Measurements from ENCODE around the gene SPACA6. TPM values are rescaled to one million over a fixed set of nuclear protein-coding genes. Genes with fewer than 3 reads are reported as not detected.
"Not testable (repeated sequence)": the region's sequence is repeated elsewhere in the genome, so short reads cannot be mapped to it uniquely, and the experiment has no call there.

SPACA6 gene
- 1 to 10 TPM; 2.7 to 3.0 TPM for total RNA-seq

- H3K4me3 Mint-ChIP-seq: no peak within 1 kb of the TSS
- H3K27me3 Mint-ChIP-seq: peaks cover 25 to 30% of the 10 kb centered on the region in 2 donors
- ATAC-seq (no peak), DNase-seq (ENCODE audit: low spot score) (no peak)
- peaks cover 7 to 10% of the 10 kb centered on the region in 2 donors for H3K4me1 Mint-ChIP-seq (ENCODE audit: low read depth in 2 of 2)
- no peaks in the 10 kb centered on the region for H3K9me3 Mint-ChIP-seq
- H3K27ac Mint-ChIP-seq: no peak within 1 kb of the TSS
- H3K36me3 Mint-ChIP-seq: no peaks in the 10 kb centered on the region
These were observed at the start of gene SPACA6 for GRCh38 chr19:51693260-51693659. SPACA6 (plus strand) TSS chr19:51693330; CDS start chr19:51693527, 197 bp downstream.

DNA sequence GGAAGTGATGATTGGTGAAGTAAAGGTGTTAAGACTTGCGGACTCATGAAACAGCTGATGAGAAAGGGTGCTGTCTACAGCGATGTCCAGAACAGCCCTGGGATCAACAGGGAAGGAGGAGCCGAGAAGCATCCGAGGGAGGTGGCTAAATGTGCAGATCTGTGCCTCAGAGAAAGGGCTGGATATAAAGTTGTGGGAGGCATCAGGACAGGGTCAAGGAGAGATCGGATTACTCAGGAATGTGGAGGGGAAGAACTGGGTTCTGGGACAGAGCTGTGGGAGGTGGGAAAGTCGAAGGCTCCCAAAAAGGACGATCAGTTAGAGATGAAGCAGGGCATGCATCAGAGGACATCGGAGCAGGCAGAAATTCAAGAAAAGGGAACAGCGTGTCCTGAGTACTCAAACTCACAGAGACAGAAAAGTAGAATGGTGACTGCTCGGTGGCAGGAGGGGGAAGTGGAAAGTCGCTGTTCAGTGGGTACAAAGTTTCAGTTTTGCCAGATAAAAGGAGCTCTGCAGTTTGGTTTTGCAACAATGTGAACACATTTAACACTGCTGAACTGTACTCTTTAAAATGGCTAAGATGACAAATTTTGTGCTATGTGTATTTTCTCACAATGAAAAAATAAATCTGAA lies 48.4 kb upstream of the SPACA6 start:
- H3K4me1 Mint-ChIP-seq (ENCODE audit: low read depth in 2 of 2): no peaks in the 10 kb centered on the region
- ATAC-seq (no peak), DNase-seq (ENCODE audit: low spot score) (no peak)
- H3K27ac Mint-ChIP-seq: no peak overlapping the region
- H3K9me3 Mint-ChIP-seq: no peaks in the 10 kb centered on the region
- no peaks in the 10 kb centered on the region for H3K36me3 Mint-ChIP-seq
- peak overlapping the region; percentile 54 for H3K4me3 Mint-ChIP-seq
- H3K27me3 Mint-ChIP-seq: peaks cover 34 to 38% of the 10 kb centered on the region in 2 donors

DNA sequence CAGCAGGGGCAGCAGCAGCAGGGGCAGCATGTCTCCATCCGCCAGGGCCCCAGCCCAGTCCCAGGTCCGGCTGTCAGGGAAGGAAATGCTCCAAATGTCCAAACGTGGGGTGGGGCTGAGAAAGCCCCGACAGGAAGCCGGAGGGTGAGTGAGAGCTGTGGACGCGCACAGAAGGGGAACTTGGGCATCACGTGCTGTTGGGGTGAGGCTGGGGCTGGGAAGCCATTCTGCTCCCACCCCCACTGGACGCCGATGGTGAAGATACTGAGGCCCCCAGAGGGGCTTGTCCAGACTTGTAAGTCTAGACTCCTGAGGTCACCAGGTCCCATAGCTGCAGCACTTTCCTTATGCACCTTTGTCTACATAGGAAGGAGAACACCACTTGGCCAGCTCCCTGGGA lies 46.4 kb upstream of the SPACA6 start, which contains the start of gene SIGLEC14:
Gene SIGLEC14, minus strand, starts transcription at position 96 of the 400 bp plus-strand sequence. Its CDS starts 66 bp downstream, at position 30.
- H3K27me3 Mint-ChIP-seq: peaks cover 28 to 45% of the 10 kb centered on the region in 2 donors
- not testable (repeated sequence) for H3K4me1 Mint-ChIP-seq (ENCODE audit: low read depth in 2 of 2); H3K36me3 Mint-ChIP-seq; H3K9me3 Mint-ChIP-seq; H3K27ac Mint-ChIP-seq; DNase-seq (ENCODE audit: low spot score); H3K4me3 Mint-ChIP-seq
- peak in 1 of 2 donors; percentile 13 for ATAC-seq

GRCh38 chr19:51647318-51647717 lies 45.8 kb upstream of the SPACA6 start:
- Mint-ChIP-seq H3K4me1 (ENCODE audit: low read depth in 2 of 2) (no peaks in the 10 kb centered on the region), H3K9me3 (no peaks in the 10 kb centered on the region), H3K36me3 (no peaks in the 10 kb centered on the region), H3K27me3 (peaks cover 28 to 50% of the 10 kb centered on the region in 2 donors), H3K27ac (no peak overlapping the region), H3K4me3 (no peak overlapping the region)
- DNase-seq (ENCODE audit: low spot score) (no peak), ATAC-seq (no peak)

DNA sequence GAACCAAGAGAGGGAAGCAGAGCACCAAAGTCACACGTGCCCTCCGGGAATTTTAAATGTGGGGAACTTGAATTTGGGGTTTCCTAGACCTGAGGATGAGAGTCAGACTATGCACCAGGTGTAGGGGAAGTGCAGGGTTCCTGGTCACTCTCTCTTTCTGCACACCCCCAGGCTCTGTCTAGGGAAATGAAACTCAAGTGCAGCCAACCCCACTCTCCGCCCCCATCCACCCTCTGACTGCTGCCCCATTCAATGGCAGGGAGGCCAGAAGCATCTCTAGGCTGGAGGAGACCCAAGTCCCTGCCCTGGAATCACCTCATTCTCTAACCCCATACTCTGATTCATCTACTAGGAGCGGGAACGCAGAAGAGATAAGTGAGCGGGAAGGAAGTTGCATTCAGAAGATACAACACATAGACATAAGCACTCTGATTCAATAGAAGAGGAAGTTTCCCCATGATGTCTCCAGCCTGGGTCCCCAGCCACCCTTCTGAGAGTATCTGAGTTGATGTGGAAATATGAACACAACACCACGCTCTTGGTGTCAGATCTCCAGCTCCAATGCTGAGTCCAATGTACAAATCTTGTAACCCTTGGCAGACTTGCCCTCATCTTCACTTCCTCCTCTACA lies 41.8 kb upstream of the SPACA6 start:
- no peaks in the 10 kb centered on the region for H3K9me3 Mint-ChIP-seq
- DNase-seq (ENCODE audit: low spot score) (no peak), ATAC-seq (peak in 1 of 2 donors; percentile 11)
- H3K36me3 Mint-ChIP-seq: no peaks in the 10 kb centered on the region
- no peak overlapping the region for H3K27ac Mint-ChIP-seq
- H3K4me1 Mint-ChIP-seq (ENCODE audit: low read depth in 2 of 2): no peaks in the 10 kb centered on the region
- peaks cover 19 to 61% of the 10 kb centered on the region in 2 donors for H3K27me3 Mint-ChIP-seq
- no peak overlapping the region for H3K4me3 Mint-ChIP-seq

DNA sequence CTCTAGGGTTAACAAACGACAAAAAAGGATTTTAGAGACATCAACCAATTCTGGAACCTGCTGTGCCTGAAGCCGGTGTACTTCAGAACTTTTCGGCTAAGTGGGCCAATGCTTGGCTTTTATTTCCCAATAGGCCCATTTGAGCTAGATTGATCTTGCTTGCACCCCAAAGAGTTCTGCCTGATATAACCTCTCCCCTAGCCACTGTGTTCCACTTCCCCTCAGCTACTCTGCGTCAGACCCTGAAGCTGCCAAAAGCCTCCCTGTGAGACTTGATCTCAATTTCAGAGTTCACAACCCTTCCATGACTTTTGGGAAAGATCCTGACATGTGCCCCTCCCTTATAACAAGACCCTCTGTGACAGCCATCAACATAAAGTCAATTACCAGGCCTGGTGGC lies 40.9 kb upstream of the SPACA6 start:
- DNase-seq (ENCODE audit: low spot score): no peak
- H3K27ac Mint-ChIP-seq: no peak overlapping the region
- peaks cover 24 to 69% of the 10 kb centered on the region in 2 donors for H3K27me3 Mint-ChIP-seq

DNA sequence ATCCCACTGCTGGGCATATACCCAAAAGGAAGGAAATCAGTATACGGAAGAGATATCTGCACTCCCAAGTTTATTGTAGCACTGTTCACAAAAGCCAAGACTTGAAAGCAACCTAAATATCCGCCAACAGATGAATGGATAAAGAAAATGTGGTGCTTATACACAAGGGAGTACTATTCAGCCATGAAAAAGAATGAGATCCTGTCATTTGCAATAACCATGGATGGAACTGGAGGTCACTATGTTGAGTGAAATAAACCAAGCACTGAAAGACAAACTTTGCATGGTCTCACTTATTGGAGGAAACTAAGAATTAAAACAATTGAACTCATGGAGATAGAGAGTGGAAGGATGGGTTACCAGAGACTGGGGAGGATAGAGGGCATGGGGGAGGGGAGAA lies 40.0 kb upstream of the SPACA6 start:
- Mint-ChIP-seq H3K27ac (no peak overlapping the region), H3K4me1 (ENCODE audit: low read depth in 2 of 2) (peaks cover 5 to 7% of the 10 kb centered on the region in 2 donors), H3K27me3 (peaks cover 24 to 71% of the 10 kb centered on the region in 2 donors), H3K36me3 (no peaks in the 10 kb centered on the region), H3K9me3 (no peaks in the 10 kb centered on the region), H3K4me3 (no peak overlapping the region)
- ATAC-seq: no peak
- no peak for DNase-seq (ENCODE audit: low spot score)

More for the DNA sequence above, 40.9 kb upstream of the SPACA6 start:
- H3K4me1 Mint-ChIP-seq (ENCODE audit: low read depth in 2 of 2): peaks cover 5 to 7% of the 10 kb centered on the region in 2 donors
- H3K9me3 Mint-ChIP-seq: no peaks in the 10 kb centered on the region
- ATAC-seq: no peak
- no peaks in the 10 kb centered on the region for H3K36me3 Mint-ChIP-seq
- H3K4me3 Mint-ChIP-seq: no peak overlapping the region

DNA sequence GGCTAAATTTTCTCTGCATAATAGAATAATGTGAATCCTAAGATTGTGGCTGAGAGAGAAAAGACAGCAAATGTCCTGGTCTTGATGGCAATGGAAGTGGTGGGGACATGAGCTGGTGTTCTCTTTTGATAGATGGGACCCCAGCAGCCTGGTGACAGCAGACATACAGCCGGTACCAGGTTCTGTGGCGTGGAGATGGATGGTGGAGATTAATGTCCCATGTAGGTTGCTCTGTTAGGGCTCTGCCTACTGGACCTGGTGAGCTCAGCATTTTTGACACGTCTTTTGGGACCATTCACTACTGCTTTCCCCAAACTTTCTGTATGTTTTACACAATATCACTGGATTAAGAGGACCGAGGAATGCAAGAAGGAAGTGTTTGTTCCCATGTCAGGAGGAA lies 38.3 kb upstream of the SPACA6 start:
- H3K4me3 Mint-ChIP-seq: no peak overlapping the region
- ATAC-seq (no peak), DNase-seq (ENCODE audit: low spot score) (no peak)
- peaks cover 5 to 7% of the 10 kb centered on the region in 2 donors for H3K4me1 Mint-ChIP-seq (ENCODE audit: low read depth in 2 of 2)
- no peaks in the 10 kb centered on the region for H3K36me3 Mint-ChIP-seq
- H3K27me3 Mint-ChIP-seq: peaks cover 21 to 55% of the 10 kb centered on the region in 2 donors
- H3K9me3 Mint-ChIP-seq: no peaks in the 10 kb centered on the region
- H3K27ac Mint-ChIP-seq: no peak overlapping the region

- ATAC-seq (no peak), DNase-seq (ENCODE audit: low spot score) (no peak)
- Mint-ChIP-seq H3K27me3 (peaks cover 34 to 39% of the 10 kb centered on the region in 2 donors), H3K4me3 (no peak overlapping the region), H3K4me1 (ENCODE audit: low read depth in 2 of 2) (peaks cover 5 to 7% of the 10 kb centered on the region in 2 donors), H3K36me3 (no peaks in the 10 kb centered on the region), H3K9me3 (no peaks in the 10 kb centered on the region), H3K27ac (no peak overlapping the region)
These were observed 32.0 kb upstream of the SPACA6 start for GRCh38 chr19:51660975-51661600.

- no peak overlapping the region for H3K4me3 Mint-ChIP-seq
- peak in 1 of 2 donors; percentile 57 for ATAC-seq
- H3K27ac Mint-ChIP-seq: no peak overlapping the region
- no peaks in the 10 kb centered on the region for H3K36me3 Mint-ChIP-seq
- no peaks in the 10 kb centered on the region for H3K9me3 Mint-ChIP-seq
- H3K27me3 Mint-ChIP-seq: peaks cover 30 to 34% of the 10 kb centered on the region in 2 donors
- DNase-seq (ENCODE audit: low spot score): no peak
- H3K4me1 Mint-ChIP-seq (ENCODE audit: low read depth in 2 of 2): no peaks in the 10 kb centered on the region
These were observed 29.5 kb upstream of the SPACA6 start for GRCh38 chr19:51663650-51664049.

DNA sequence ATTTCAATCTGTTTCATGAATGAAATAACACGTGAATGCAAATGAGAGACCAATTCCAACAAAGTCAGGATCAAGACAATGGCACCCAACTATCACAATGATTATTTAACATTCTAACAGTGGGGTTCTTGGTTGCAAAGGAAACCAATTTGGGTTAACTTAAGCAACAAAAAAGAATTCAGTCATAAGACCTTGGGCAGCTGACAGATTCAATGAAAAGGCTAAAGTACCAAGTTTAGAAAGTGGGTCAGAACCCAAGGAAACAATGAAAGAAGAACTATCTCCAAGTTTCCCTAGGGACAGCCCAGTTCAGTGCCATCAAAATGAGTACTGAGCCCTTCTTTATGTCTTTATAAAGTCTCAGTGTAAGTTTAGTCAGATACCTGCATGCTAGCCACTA lies 29.0 kb upstream of the SPACA6 start:
- ATAC-seq (no peak), DNase-seq (ENCODE audit: low spot score) (no peak)
- H3K27me3 Mint-ChIP-seq: peaks cover 30 to 34% of the 10 kb centered on the region in 2 donors
- H3K36me3 Mint-ChIP-seq: no peaks in the 10 kb centered on the region
- no peaks in the 10 kb centered on the region for H3K4me1 Mint-ChIP-seq (ENCODE audit: low read depth in 2 of 2)
- no peak overlapping the region for H3K27ac Mint-ChIP-seq
- H3K9me3 Mint-ChIP-seq: no peaks in the 10 kb centered on the region
- no peak overlapping the region for H3K4me3 Mint-ChIP-seq

GRCh38 chr19:51664997-51665396 lies 28.1 kb upstream of the SPACA6 start:
- DNase-seq (ENCODE audit: low spot score): no peak
- no peak for ATAC-seq
- Mint-ChIP-seq H3K36me3 (no peaks in the 10 kb centered on the region), H3K4me1 (ENCODE audit: low read depth in 2 of 2) (no peaks in the 10 kb centered on the region), H3K27ac (no peak overlapping the region), H3K9me3 (no peaks in the 10 kb centered on the region), H3K4me3 (no peak overlapping the region), H3K27me3 (peaks cover 30 to 33% of the 10 kb centered on the region in 2 donors)

DNA sequence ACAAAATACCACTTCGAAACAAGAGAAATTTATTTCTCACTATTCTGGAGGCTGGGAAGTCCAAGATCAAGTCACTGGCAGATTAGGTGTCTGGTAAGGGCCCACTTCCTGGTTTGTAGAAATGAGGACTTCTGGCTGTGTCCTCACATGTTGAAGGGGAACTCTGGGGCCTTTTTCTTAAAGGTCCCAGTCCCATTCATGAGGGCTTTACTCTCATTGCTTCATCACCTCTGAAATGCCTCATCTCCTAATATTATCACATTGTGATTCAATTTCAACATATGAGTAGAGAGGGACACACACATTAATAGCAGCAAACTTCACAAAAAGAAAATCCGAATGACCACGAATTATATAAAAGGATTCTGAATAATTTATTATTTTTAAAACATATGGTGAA lies 24.9 kb upstream of the SPACA6 start:
- Mint-ChIP-seq H3K27me3 (peaks cover 14 to 20% of the 10 kb centered on the region in 2 donors), H3K4me3 (no peak overlapping the region), H3K9me3 (no peaks in the 10 kb centered on the region), H3K36me3 (no peaks in the 10 kb centered on the region), H3K4me1 (ENCODE audit: low read depth in 2 of 2) (no peaks in the 10 kb centered on the region), H3K27ac (no peak overlapping the region)
- DNase-seq (ENCODE audit: low spot score) (no peak), ATAC-seq (no peak)

All from natural killer cell treated with Interleukin-12 subunit alpha and Interleukin-12 subunit beta and Interleukin-15 and Interleukin-18, amount 100 ng/mL, for 72 hours (primary cell).